Measurements from ENCODE around the gene SKIC8. TPM values are rescaled to one million over a fixed set of nuclear protein-coding genes. Genes with fewer than 3 reads are reported as not detected.
A peak's percentile ranks its signal among the peaks of the same experiment; 100 is the strongest.

Gene SKIC8
- total and polyA plus RNA-seq, 2 of the 13 experiments (the other 11 are each of a cell fraction or from before 2014, with no cell fraction given): 69.5 to 70.6 TPM

GRCh38 chr15:78299101-78299930 lies at the start of gene SKIC8 (continued):
- TF ChIP-seq GLMP (CRISPR knock-in tag; IDR thresholded peaks at IDR 0.05; ENCODE audit: borderline replicate concordance) (no peak), PHB2 (IDR thresholded peaks at IDR 0.05; ENCODE audit: partially characterized antibody) (no peak), ZNF432 (CRISPR knock-in tag; IDR thresholded peaks at IDR 0.05; ENCODE audit: borderline replicate concordance) (no peak), ZMYM3 (CRISPR knock-in tag; IDR thresholded peaks at IDR 0.05) (no peak), TMF1 (CRISPR knock-in tag; IDR thresholded peaks at IDR 0.05; ENCODE audit: low read depth) (0 out of 2 replicates have a peak, but pooled peaks have one; percentile 40), ZNF639 (CRISPR knock-in tag; conservative IDR thresholded peaks at IDR 0.05) (peak; percentile 87; the same call in 1 of the 2 replicates), ZNF709 (CRISPR knock-in tag; IDR thresholded peaks at IDR 0.05) (0 out of 2 replicates have a peak, but pooled peaks have one; percentile 46), HIVEP1 (CRISPR knock-in tag; IDR thresholded peaks at IDR 0.05) (no peak), ZNF513 (CRISPR knock-in tag; conservative IDR thresholded peaks at IDR 0.05) (no peak), NFIB (CRISPR knock-in tag; IDR thresholded peaks at IDR 0.05; ENCODE audit: borderline replicate concordance) (no peak), ZSCAN12 (CRISPR knock-in tag; IDR thresholded peaks at IDR 0.05) (no peak), PCBP2 (optimal IDR thresholded peaks at IDR 0.05; ENCODE audit: low read depth, low read length, poor library complexity, severe bottlenecking) (no peak), ZNF24 (IDR thresholded peaks at IDR 0.05) (no peak), SKI (IDR thresholded peaks at IDR 0.05; ENCODE audit: partially characterized antibody) (peak; percentile 69), SIN3B (IDR thresholded peaks at IDR 0.05; ENCODE audit: low read length) (peak; percentile 80)
- TF ChIP-seq, protein P1, sequence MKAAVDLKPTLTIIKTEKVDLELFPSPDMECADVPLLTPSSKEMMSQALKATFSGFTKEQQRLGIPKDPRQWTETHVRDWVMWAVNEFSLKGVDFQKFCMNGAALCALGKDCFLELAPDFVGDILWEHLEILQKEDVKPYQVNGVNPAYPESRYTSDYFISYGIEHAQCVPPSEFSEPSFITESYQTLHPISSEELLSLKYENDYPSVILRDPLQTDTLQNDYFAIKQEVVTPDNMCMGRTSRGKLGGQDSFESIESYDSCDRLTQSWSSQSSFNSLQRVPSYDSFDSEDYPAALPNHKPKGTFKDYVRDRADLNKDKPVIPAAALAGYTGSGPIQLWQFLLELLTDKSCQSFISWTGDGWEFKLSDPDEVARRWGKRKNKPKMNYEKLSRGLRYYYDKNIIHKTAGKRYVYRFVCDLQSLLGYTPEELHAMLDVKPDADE (CRISPR knock-in tag; IDR thresholded peaks at IDR 0.05): no peak
